ENCODE measurements around the gene BTNL2.
"Not testable (repeated sequence)": the region's sequence is repeated elsewhere in the genome, so short reads cannot be mapped to it uniquely, and the experiment has no call there.

The BTNL2 gene

DNA sequence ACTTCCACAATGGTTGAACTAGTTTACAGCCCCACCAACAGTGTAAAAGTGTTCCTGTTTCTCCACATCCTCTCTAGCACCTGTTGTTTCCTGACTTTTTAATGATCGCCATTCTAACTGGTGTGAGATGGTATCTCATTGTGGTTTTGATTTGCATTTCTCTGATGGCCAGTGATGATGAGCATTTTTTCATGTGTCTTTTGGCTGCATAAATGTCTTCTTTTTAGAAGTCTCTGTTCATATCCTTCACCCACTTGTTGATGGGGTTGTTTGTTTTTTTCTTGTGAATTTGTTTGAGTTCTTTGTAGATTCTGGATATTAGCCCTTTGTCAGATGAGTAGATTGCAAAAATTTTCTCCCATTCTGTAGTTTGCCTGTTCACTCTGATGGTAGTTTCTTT lies 47.8 kb downstream of the BTNL2 start:
- DNase-seq, result not testable (repeated sequence)

GRCh38 chr6:32358548-32358947 lies 48.4 kb downstream of the BTNL2 start:
- not testable (repeated sequence) for DNase-seq

DNA sequence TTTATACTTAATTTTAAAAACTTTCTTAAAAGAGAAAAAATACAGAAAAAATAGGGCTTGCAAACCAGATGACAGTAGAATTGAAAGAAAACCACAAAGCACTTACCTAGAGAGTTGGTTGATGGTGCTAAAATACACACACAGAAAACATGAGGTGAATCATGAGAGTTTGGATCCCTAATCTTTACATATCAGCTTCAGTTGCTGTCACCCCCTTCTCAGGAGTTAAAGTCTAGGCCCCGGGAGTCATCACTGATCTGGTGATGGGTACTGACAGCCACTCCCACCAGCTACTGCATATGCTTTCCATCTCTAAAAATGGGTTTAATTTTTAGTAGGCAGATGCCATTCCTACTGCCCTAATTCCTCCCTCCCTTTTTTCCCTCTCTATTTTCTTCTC lies 52.0 kb downstream of the BTNL2 start:
- DNase-seq, result no peak

- DNase-seq, result no peak
Observed at GRCh38 chr6:32353348-32353747, 53.6 kb downstream of the BTNL2 start.

Data from NCI-H1048 (cell line).